HG03571 (cell line): Measurements from ENCODE around the gene BZW1.
A peak's percentile ranks its signal among the peaks of the same experiment; 100 is the strongest.

Experiments
- ATAC-seq: cut with Tn5 transposase; IDR thresholded peaks from one replicate; pipeline ENCODE4 v1.9.1; 2021; ENCODE audit not compliant: unreplicated experiment

The BZW1 gene

GRCh38 chr2:200829258-200829655 is 17.5 kb downstream of the BZW1 start:
- no peak for ATAC-seq

- no peak for ATAC-seq
Observed at GRCh38 chr2:200834701-200835100, 23.0 kb downstream of the BZW1 start.

- no peak for ATAC-seq
Observed at GRCh38 chr2:200839513-200839912, 27.8 kb downstream of the BZW1 start.

- ATAC-seq, result no peak
Observed at GRCh38 chr2:200843993-200844948, 32.6 kb downstream of the BZW1 start.

- ATAC-seq, result no peak
Observed at GRCh38 chr2:200845194-200845593, 33.5 kb downstream of the BZW1 start.

- ATAC-seq, result no peak
Observed at GRCh38 chr2:200845669-200846325, 34.1 kb downstream of the BZW1 start.

GRCh38 chr2:200847269-200847668 is 35.6 kb downstream of the BZW1 start:
- no peak for ATAC-seq

GRCh38 chr2:200847939-200848338 is 36.2 kb downstream of the BZW1 start:
- no peak for ATAC-seq

GRCh38 chr2:200850512-200851256 is 39.0 kb downstream of the BZW1 start:
- no peak for ATAC-seq

GRCh38 chr2:200851398-200852248 is 39.9 kb downstream of the BZW1 start:
- no peak for ATAC-seq

GRCh38 chr2:200852605-200853004 is 40.9 kb downstream of the BZW1 start:
- ATAC-seq, result no peak

GRCh38 chr2:200856806-200857205 is 45.1 kb downstream of the BZW1 start:
- ATAC-seq, result no peak

- ATAC-seq, result no peak
Observed at GRCh38 chr2:200860092-200860795, 48.5 kb downstream of the BZW1 start.

GRCh38 chr2:200861617-200862155 is 50.0 kb downstream of the BZW1 start:
- ATAC-seq, result no peak

GRCh38 chr2:200862532-200863000 is 50.9 kb downstream of the BZW1 start:
- ATAC-seq, result no peak

GRCh38 chr2:200863782-200864175 is 52.1 kb downstream of the BZW1 start:
- ATAC-seq, result peak; percentile 5

- peak; percentile 85 for ATAC-seq
Observed at GRCh38 chr2:200864176-200865034, 52.7 kb downstream of the BZW1 start, which contains the start of gene CLK1. CLK1 (minus strand) TSS chr2:200864658; CDS start chr2:200861862, 2,796 bp downstream.

- no peak for ATAC-seq
Observed at GRCh38 chr2:200869014-200869413, 57.3 kb downstream of the BZW1 start.
